ENCODE measurements around the gene RBM5. TPM values are rescaled to one million over a fixed set of nuclear protein-coding genes. Genes with fewer than 3 reads are reported as not detected.

RBM5 gene
- polyA plus RNA-seq, 1 of the 3 experiments (the other 2 are of a cell fraction): 113 TPM

- Histone ChIP-seq H3K79me2 (ENCODE audit: insufficient read depth) (no peaks in the 10 kb centered on the region), H3F3A (replicated peaks; ENCODE audit: insufficient read depth) (peaks cover 23% of the 10 kb centered on the region), H3K4me2 (peak overlapping the region; percentile 28; the same call in 1 of the 2 replicates), H2AFZ (ENCODE audit: low read depth) (no peak overlapping the region; the same call in 1 of the 2 replicates), H4K20me1 (ENCODE audit: insufficient read depth) (peaks cover 3% of the 10 kb centered on the region; the same call in 1 of the 2 replicates), H3K4me1 (ENCODE audit: control insufficient read depth in 1 of 2, insufficient read depth in 2 of 2, low read depth in 1 of 2, low read length in 1 of 2) (peaks cover 13 to 60% of the 10 kb centered on the region in 2 experiments), H3K36me3 (replicated peaks in 1 of 2; ENCODE audit: control insufficient read depth in 1 of 2, insufficient read depth in 2 of 2, low read length in 1 of 2) (peaks cover 2 to 11% of the 10 kb centered on the region in 2 experiments), H3K9me2 (no peaks in the 10 kb centered on the region), H3K9ac (no peak overlapping the region), H3K4me3 (ENCODE audit: low read depth in 2 of 2, low read length in 1 of 2) (no peak overlapping the region), H3K27ac (ENCODE audit: low read depth in 2 of 2, low read length in 1 of 2) (peak overlapping the region in 1 of 2 experiments; percentile 74; a peak in 2 of 4 replicates), H3K27me3 (ENCODE audit: insufficient read depth) (no peaks in the 10 kb centered on the region), H3K9me3 (no peaks in the 10 kb centered on the region)
- ChIA-PET POLR2A (interaction anchor here (1.0 to 3.2 kb wide), 2 partner anchors 13 to 26 kb away, joined by 3 to 19 read pairs; no protein-coding TSS in a partner anchor), CTCF (interaction anchor here (1.4 to 28.1 kb wide), 6 partner anchors 11 to 101 kb away, joined by 4 to 684 read pairs (median 8); partner anchors contain the start of genes GNAT1 and RBM5)
- DNase-seq: peak; percentile 77
- WGBS (ENCODE audit: low lambda C conversion rate): 72% methylated on average over 2 of the region's 12 CpGs
- TF ChIP-seq TCF12 (IDR thresholded peaks at IDR 0.05): no peak
- TF ChIP-seq RFX5 (IDR thresholded peaks at IDR 0.05; ENCODE audit: low read length): no peak
- TF ChIP-seq RXRA (IDR thresholded peaks at IDR 0.05; ENCODE audit: borderline replicate concordance, low read depth): no peak
- TF ChIP-seq TEAD4 (IDR thresholded peaks at IDR 0.05; ENCODE audit: borderline replicate concordance, insufficient read depth): no peak
- no peak for TF ChIP-seq IRF3 (IDR thresholded peaks at IDR 0.05; ENCODE audit: low read depth, low read length)
- peak; percentile 56; the same call in 1 of the 2 replicates for TF ChIP-seq MXI1 (IDR thresholded peaks at IDR 0.05; ENCODE audit: low read depth, low read length)
- TF ChIP-seq SMC3 (IDR thresholded peaks at IDR 0.05; ENCODE audit: low read depth, low read length): peak; percentile 11; the same call in 1 of the 2 replicates
- TF ChIP-seq, protein P1, sequence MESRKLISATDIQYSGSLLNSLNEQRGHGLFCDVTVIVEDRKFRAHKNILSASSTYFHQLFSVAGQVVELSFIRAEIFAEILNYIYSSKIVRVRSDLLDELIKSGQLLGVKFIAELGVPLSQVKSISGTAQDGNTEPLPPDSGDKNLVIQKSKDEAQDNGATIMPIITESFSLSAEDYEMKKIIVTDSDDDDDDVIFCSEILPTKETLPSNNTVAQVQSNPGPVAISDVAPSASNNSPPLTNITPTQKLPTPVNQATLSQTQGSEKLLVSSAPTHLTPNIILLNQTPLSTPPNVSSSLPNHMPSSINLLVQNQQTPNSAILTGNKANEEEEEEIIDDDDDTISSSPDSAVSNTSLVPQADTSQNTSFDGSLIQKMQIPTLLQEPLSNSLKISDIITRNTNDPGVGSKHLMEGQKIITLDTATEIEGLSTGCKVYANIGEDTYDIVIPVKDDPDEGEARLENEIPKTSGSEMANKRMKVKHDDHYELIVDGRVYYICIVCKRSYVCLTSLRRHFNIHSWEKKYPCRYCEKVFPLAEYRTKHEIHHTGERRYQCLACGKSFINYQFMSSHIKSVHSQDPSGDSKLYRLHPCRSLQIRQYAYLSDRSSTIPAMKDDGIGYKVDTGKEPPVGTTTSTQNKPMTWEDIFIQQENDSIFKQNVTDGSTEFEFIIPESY (IDR thresholded peaks at IDR 0.05; ENCODE audit: borderline replicate concordance, low read depth): no peak
- no peak for TF ChIP-seq CHD2 (IDR thresholded peaks at IDR 0.05; ENCODE audit: low read length, partially characterized antibody)
- peak; percentile 31 for TF ChIP-seq RAD21 (IDR thresholded peaks at IDR 0.05; ENCODE audit: low read length)
- TF ChIP-seq EP300 (IDR thresholded peaks at IDR 0.05; ENCODE audit: borderline replicate concordance in 1 of 2, low read depth in 1 of 2, low read length in 1 of 2): peak in 1 of 2 experiments; percentile 46; a peak in 2 of 4 replicates
- no peak for TF ChIP-seq USF1 (IDR thresholded peaks at IDR 0.05; ENCODE audit: borderline replicate concordance, low read depth)
Observed at GRCh38 chr3:50124800-50125178, 36.1 kb downstream of the RBM5 start.
